Measurements from ENCODE around the gene CHID1.
A peak's percentile ranks its signal among the peaks of the same experiment; 100 is the strongest.

The CHID1 gene

DNA sequence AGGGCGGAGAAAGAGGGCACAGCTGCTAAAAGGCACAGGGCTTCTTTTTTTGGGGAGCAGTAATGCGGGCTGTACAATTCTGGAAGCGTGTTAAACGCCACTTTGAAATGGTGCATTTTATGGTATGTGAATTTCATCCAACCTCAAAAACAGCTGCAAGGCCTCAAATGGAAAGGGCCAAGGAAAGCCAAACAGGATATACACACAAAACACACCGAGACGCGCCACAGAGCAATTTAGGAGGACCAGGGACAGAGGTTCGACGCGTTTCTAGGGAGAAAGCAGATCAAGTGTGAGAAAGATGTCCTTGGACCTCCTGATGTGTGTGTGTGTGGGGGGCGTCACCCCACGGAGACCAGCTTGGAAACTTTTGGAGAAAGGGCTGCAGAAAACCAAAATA is 36.9 kb downstream of the CHID1 start:
- POLR2A ChIA-PET, result no interaction called here
- TF ChIP-seq, protein P1, sequence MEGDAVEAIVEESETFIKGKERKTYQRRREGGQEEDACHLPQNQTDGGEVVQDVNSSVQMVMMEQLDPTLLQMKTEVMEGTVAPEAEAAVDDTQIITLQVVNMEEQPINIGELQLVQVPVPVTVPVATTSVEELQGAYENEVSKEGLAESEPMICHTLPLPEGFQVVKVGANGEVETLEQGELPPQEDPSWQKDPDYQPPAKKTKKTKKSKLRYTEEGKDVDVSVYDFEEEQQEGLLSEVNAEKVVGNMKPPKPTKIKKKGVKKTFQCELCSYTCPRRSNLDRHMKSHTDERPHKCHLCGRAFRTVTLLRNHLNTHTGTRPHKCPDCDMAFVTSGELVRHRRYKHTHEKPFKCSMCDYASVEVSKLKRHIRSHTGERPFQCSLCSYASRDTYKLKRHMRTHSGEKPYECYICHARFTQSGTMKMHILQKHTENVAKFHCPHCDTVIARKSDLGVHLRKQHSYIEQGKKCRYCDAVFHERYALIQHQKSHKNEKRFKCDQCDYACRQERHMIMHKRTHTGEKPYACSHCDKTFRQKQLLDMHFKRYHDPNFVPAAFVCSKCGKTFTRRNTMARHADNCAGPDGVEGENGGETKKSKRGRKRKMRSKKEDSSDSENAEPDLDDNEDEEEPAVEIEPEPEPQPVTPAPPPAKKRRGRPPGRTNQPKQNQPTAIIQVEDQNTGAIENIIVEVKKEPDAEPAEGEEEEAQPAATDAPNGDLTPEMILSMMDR (IDR thresholded peaks at IDR 0.05; ENCODE audit: insufficient read depth, low read length, missing control alignments), result no peak
- DNase-seq (ENCODE audit: low read depth, low spot score), result no peak
- CTCF ChIA-PET, result no interaction called here
- no peak overlapping the region for H3K4me3 ChIP-seq (ENCODE audit: low read depth, low read length)

- TF ChIP-seq, protein P1 (IDR thresholded peaks at IDR 0.05; ENCODE audit: insufficient read depth, low read length, missing control alignments), result no peak
- CTCF ChIA-PET, result no interaction called here
- no peak overlapping the region for H3K4me3 ChIP-seq (ENCODE audit: low read depth, low read length)
- POLR2A ChIA-PET, result no interaction called here
- DNase-seq (ENCODE audit: low read depth, low spot score), result no peak
Observed at GRCh38 chr11:872799-873198, 37.8 kb downstream of the CHID1 start.

DNA sequence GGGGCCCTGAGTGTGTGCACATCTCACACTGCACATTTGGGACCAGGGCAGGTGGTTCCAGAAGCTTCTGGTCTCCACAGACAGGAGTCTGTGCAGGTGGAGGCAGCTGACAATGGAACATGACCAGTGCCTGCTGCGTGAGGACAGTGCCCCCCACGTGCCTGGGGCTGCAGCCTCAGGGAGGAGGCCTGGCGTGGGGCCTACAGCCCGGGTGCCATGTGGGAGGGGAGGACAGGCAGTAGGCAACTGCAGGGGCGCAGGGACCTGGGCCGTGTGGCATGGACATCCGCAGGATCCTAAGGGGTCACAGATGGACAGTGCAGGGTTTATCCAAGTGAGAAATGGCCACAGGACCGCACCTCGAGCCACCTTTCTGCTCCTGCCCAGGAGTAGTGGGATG is 39.1 kb downstream of the CHID1 start:
- no peak overlapping the region for H3K4me3 ChIP-seq (ENCODE audit: low read depth, low read length)
- TF ChIP-seq, protein P1 (IDR thresholded peaks at IDR 0.05; ENCODE audit: insufficient read depth, low read length, missing control alignments), result no peak
- CTCF ChIA-PET, result no interaction called here
- POLR2A ChIA-PET, result no interaction called here
- DNase-seq (ENCODE audit: low read depth, low spot score), result no peak

DNA sequence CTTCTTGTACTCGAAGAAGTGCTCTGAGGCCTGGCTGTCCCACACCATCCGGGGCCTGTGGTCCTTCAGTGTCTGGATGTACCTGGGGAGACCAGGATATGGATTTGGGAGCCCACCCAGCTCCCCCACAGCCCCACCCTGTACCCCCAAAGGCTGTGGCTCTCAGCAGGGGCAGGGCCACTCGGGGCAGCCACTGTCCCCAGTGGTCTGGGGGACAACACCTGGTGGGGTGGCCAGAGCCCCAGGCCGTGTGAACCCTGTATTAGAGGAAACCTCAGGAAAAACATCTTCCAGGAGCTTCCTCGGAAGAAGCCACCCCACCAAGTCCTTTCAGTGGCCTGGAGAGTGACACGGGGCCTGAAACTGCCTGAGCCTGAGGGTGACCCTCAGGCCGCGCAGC is 40.2 kb downstream of the CHID1 start:
- ChIA-PET CTCF (no interaction called here), POLR2A (no interaction called here)
- no peak for DNase-seq (ENCODE audit: low read depth, low spot score)
- TF ChIP-seq, protein P1 (IDR thresholded peaks at IDR 0.05; ENCODE audit: insufficient read depth, low read length, missing control alignments), result no peak
- no peak overlapping the region for H3K4me3 ChIP-seq (ENCODE audit: low read depth, low read length)

DNA sequence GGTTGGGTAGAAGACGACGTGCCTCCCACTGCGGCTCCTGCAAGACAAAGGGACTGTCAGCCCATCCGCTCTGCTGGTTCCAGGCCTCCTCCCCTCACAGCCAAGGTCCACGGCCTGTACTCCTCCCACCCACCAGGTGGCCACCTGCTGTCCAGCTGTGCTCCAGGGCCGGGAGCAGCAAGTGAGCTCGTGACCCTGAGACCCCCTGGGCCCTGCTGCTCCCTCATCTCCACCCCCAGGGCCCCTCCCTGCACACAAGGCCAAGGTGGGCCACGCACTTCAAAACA is 40.5 kb downstream of the CHID1 start:
- no peak overlapping the region for H3K4me3 ChIP-seq (ENCODE audit: low read depth, low read length)
- ChIA-PET POLR2A (no interaction called here), CTCF (no interaction called here)
- TF ChIP-seq, protein P1 (IDR thresholded peaks at IDR 0.05; ENCODE audit: insufficient read depth, low read length, missing control alignments), result peak; percentile 33
- no peak for DNase-seq (ENCODE audit: low read depth, low spot score)

GRCh38 chr11:869399-870126 is 41.0 kb downstream of the CHID1 start:
- POLR2A ChIA-PET, result no interaction called here
- CTCF ChIA-PET, result no interaction called here
- DNase-seq (ENCODE audit: low read depth, low spot score), result no peak
- TF ChIP-seq, protein P1 (IDR thresholded peaks at IDR 0.05; ENCODE audit: insufficient read depth, low read length, missing control alignments), result no peak
- no peak overlapping the region for H3K4me3 ChIP-seq (ENCODE audit: low read depth, low read length)
